ENCODE results near the gene ZNRD2. TPM values are rescaled to one million over a fixed set of nuclear protein-coding genes. Genes with fewer than 3 reads are reported as not detected.
A peak's percentile ranks its signal among the peaks of the same experiment; 100 is the strongest.

ZNRD2 gene
- total RNA-seq, 1 experiment from 2014 or later, result 31.7 TPM

DNA sequence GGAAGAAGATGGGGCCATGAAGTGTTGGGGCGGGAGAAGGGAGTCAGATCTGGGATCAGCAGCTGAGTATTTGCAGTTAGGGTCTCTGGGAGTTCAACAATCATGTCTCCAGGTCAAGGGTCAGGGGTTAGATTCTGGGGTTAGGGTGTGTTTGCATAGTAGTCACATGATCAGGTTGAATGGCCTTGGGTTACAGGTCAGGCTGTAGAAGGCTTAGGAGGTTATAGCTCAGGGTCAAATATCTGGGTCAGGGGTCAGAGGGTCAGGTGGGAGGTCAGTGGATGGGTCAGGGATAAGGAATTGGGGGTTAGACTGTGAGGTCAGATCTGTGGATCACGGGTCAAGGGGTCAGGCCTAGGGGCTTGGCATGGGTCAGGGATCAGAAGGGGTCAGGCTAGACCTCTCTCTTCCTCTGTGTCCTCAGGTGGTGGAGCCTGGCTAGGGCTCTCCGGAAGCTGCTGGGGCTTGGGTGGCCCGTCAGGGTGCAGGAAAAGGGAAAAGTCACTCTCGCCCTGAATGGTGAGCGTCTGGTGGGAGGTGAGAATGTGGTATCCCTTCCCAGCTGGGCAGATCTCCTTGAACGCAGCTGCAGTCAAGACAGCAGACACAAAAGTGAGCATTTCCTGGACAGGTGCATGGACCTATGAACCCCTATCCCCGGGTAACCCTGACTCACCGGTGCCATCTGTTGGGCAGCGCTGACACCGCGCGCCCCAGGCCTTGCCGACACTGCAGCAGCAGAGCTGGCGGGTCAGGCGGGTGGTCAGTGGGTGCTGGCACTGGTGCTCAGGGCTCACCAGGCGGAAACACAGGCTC is 18.5 kb upstream of the ZNRD2 start:
- no peak overlapping the region for H3K4me2 ChIP-seq (ENCODE audit: low read depth, low read length, poor library complexity, severe bottlenecking)

DNA sequence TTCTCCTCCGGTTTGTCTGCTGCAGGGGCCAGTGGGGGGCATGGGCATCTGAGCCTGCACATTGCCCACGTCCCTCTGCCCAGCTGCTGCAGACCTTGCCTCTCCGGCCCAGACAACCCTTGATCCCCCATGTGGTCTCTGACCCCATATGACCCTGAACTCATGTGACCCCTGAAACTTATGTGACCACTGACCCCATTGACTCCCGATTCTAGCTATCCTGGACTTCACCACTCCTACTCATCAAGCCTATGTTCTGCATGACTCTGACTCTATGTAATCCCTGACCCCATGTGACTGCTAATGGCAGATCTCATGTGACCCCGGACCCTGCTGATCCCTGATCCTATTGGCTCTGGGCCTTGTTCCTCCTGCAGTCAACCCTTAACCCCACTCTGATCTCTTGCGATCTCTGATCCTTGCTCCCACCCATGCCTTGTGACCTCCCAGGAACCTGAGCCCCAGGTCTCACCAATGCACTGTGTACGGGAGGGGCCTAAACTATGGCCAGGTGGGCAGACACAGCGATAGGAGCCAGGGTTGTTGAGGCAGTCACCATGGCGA is 17.8 kb upstream of the ZNRD2 start:
- DNase-seq, result no peak
- peaks cover 11% of the 10 kb centered on the region; the same call in 1 of the 2 replicates for H3K4me1 ChIP-seq (ENCODE audit: low read length)
- H3K4me3 ChIP-seq (ENCODE audit: low read length), result no peak overlapping the region
- H3K9me2 ChIP-seq (replicated peaks; ENCODE audit: insufficient read depth, low read length), result no peaks in the 10 kb centered on the region
- no peaks in the 10 kb centered on the region for H4K20me1 ChIP-seq (ENCODE audit: insufficient read depth, low read depth, low read length)
- H3K27ac ChIP-seq (ENCODE audit: low read length), result no peak overlapping the region
- H3K36me3 ChIP-seq (ENCODE audit: insufficient read depth, low read length), result no peaks in the 10 kb centered on the region
- no peaks in the 10 kb centered on the region for H3K79me2 ChIP-seq (ENCODE audit: low read length)
- H3K27me3 ChIP-seq (ENCODE audit: low read length), result no peaks in the 10 kb centered on the region
- no peak overlapping the region for H3K9ac ChIP-seq (ENCODE audit: low read length)
- no peaks in the 10 kb centered on the region for H3K9me3 ChIP-seq (ENCODE audit: low read length)
- no peak overlapping the region for H2AFZ ChIP-seq (ENCODE audit: low read length)
- no peak overlapping the region for H3K4me2 ChIP-seq (ENCODE audit: low read depth, low read length, poor library complexity, severe bottlenecking)

More for the DNA sequence above, 18.5 kb upstream of the ZNRD2 start:
- peak; percentile 81 for DNase-seq
- Histone ChIP-seq H3K4me1 (ENCODE audit: low read length) (peaks cover 13% of the 10 kb centered on the region), H3K9ac (ENCODE audit: low read length) (no peak overlapping the region), H3K9me2 (replicated peaks; ENCODE audit: insufficient read depth, low read length) (no peaks in the 10 kb centered on the region), H2AFZ (ENCODE audit: low read length) (no peak overlapping the region), H4K20me1 (ENCODE audit: insufficient read depth, low read depth, low read length) (no peaks in the 10 kb centered on the region), H3K27me3 (ENCODE audit: low read length) (no peaks in the 10 kb centered on the region), H3K36me3 (ENCODE audit: insufficient read depth, low read length) (no peaks in the 10 kb centered on the region), H3K27ac (ENCODE audit: low read length) (no peak overlapping the region), H3K4me3 (ENCODE audit: low read length) (no peak overlapping the region), H3K79me2 (ENCODE audit: low read length) (no peaks in the 10 kb centered on the region), H3K9me3 (ENCODE audit: low read length) (no peaks in the 10 kb centered on the region)

DNA sequence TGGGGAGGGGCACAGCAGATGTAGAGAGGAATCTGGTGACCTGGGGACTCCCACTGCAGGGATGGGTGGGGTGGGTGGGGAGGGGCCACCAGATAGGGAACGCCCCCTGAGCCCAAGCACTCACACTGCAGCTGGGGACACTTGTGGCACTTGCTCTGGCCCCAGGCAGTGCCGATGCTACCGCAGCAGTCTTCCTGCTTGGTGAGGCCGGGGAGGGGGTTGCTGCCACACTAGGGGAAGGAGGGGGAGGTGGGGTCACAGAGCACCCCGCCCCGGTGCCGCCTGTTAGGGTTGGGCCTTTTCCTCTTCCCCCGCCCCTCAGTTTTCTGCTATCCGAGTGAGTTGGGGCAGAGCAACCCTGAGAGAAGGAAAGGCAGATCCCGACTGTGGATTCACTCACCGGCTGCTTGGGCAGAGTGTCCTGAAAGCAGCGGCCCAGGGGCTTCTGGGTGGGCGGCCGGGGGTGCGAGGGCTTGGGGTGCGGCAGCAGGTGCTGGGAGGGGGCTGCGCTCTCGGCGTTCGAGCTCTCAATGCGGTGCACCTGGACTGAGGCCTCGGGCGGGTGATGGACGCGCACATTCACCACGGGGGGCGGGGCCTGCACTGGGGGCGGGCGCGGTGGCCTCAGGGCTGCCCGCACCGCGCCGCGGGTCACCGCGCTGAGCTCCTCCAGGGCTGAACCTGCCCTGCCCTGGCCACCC is 16.8 kb upstream of the ZNRD2 start:
- no peaks in the 10 kb centered on the region for H3K9me2 ChIP-seq (replicated peaks; ENCODE audit: insufficient read depth, low read length)
- no peak overlapping the region for H3K27ac ChIP-seq (ENCODE audit: low read length)
- no peak overlapping the region for H3K4me3 ChIP-seq (ENCODE audit: low read length)
- no peaks in the 10 kb centered on the region for H4K20me1 ChIP-seq (ENCODE audit: insufficient read depth, low read depth, low read length)
- no peaks in the 10 kb centered on the region for H3K9me3 ChIP-seq (ENCODE audit: low read length)
- H3K9ac ChIP-seq (ENCODE audit: low read length), result no peak overlapping the region
- no peaks in the 10 kb centered on the region for H3K36me3 ChIP-seq (ENCODE audit: insufficient read depth, low read length)
- peak; percentile 78 for DNase-seq
- no peak overlapping the region for H3K4me2 ChIP-seq (ENCODE audit: low read depth, low read length, poor library complexity, severe bottlenecking)
- H3K79me2 ChIP-seq (ENCODE audit: low read length), result no peaks in the 10 kb centered on the region
- no peaks in the 10 kb centered on the region for H3K27me3 ChIP-seq (ENCODE audit: low read length)
- no peak overlapping the region for H2AFZ ChIP-seq (ENCODE audit: low read length)
- peaks cover 17% of the 10 kb centered on the region for H3K4me1 ChIP-seq (ENCODE audit: low read length)

DNA sequence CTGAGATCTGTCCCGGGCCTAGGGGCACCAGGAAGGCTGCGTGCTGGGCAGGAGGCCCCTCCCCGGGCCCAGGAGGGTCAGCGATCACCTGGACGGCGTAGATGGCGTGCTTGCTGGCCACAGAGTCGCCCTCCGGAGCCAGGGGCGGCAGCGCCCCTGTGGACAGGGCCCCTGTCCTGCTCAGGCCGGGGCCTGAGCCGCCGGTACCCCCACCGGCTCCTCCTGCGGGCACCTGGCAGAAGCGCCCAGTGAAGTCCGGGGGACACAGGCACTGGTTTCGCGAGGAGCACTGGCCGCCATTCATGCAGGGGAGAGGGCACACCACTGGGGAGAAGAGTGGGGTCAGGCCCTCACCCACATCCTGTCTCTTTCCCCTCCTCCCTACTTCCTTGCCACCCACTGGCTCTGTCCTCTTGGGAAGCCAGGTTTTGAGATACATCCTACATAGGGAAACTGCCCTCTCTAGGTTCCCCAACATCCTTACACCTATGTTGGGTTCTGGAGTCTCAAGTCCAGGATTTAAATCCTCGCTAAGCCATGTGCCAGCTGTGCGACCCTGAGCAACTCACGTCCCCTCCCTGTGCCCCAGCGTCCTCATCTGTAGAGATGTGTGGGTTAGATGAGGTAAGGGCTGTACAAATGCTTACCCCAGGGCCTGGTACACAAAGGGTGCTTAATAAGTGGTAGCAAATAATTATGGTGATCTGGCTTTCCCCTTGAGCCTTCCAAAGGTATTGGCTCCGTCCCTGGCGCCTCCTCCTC is 16.0 kb upstream of the ZNRD2 start:
- H4K20me1 ChIP-seq (ENCODE audit: insufficient read depth, low read depth, low read length), result no peaks in the 10 kb centered on the region
- H3K27ac ChIP-seq (ENCODE audit: low read length), result no peak overlapping the region
- H3K4me1 ChIP-seq (ENCODE audit: low read length), result peaks cover 20% of the 10 kb centered on the region
- H3K9me2 ChIP-seq (replicated peaks; ENCODE audit: insufficient read depth, low read length), result no peaks in the 10 kb centered on the region
- no peak overlapping the region for H2AFZ ChIP-seq (ENCODE audit: low read length)
- H3K4me2 ChIP-seq (ENCODE audit: low read depth, low read length, poor library complexity, severe bottlenecking), result no peak overlapping the region
- H3K79me2 ChIP-seq (ENCODE audit: low read length), result no peaks in the 10 kb centered on the region
- H3K4me3 ChIP-seq (ENCODE audit: low read length), result no peak overlapping the region
- no peak overlapping the region for H3K9ac ChIP-seq (ENCODE audit: low read length)
- no peaks in the 10 kb centered on the region for H3K36me3 ChIP-seq (ENCODE audit: insufficient read depth, low read length)
- H3K9me3 ChIP-seq (ENCODE audit: low read length), result no peaks in the 10 kb centered on the region
- H3K27me3 ChIP-seq (ENCODE audit: low read length), result no peaks in the 10 kb centered on the region
- DNase-seq, result no peak

DNA sequence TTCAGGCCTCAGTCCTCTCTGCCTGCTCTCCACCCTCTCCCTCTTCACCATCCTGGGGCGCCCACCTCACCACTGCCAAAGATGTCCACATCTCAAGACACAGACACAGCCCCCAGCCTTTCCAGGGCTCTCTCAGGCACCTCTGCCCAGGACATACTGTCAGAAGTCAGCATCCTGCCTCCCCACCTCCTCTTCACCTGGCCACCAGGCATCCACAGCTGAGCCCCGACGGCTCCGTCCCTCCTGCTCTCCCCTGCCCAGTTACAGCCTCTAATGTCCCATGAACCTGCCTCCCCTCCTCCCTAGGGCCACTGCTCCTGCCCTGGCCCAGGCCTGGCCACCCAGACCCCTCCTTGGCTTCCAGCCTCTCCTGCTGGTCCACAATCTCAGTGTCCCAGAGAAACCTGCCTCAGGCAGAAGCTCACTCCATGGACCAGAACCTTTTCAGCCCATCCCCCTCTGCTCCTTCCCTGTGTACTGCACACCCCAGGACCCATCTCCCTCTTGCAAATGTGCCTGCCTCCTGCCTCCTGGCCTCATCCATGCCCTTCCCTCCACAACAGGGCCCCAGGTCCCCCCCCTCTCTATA is 15.3 kb upstream of the ZNRD2 start:
- no peak for DNase-seq
- Histone ChIP-seq H3K4me1 (ENCODE audit: low read length) (peaks cover 20% of the 10 kb centered on the region), H3K4me2 (ENCODE audit: low read depth, low read length, poor library complexity, severe bottlenecking) (no peak overlapping the region), H3K4me3 (ENCODE audit: low read length) (no peak overlapping the region), H3K9me2 (replicated peaks; ENCODE audit: insufficient read depth, low read length) (no peaks in the 10 kb centered on the region), H3K27ac (ENCODE audit: low read length) (no peak overlapping the region), H3K9ac (ENCODE audit: low read length) (no peak overlapping the region), H3K36me3 (ENCODE audit: insufficient read depth, low read length) (no peaks in the 10 kb centered on the region), H3K9me3 (ENCODE audit: low read length) (no peaks in the 10 kb centered on the region), H3K27me3 (ENCODE audit: low read length) (no peaks in the 10 kb centered on the region), H2AFZ (ENCODE audit: low read length) (no peak overlapping the region), H3K79me2 (ENCODE audit: low read length) (no peaks in the 10 kb centered on the region), H4K20me1 (ENCODE audit: insufficient read depth, low read depth, low read length) (no peaks in the 10 kb centered on the region)

DNA sequence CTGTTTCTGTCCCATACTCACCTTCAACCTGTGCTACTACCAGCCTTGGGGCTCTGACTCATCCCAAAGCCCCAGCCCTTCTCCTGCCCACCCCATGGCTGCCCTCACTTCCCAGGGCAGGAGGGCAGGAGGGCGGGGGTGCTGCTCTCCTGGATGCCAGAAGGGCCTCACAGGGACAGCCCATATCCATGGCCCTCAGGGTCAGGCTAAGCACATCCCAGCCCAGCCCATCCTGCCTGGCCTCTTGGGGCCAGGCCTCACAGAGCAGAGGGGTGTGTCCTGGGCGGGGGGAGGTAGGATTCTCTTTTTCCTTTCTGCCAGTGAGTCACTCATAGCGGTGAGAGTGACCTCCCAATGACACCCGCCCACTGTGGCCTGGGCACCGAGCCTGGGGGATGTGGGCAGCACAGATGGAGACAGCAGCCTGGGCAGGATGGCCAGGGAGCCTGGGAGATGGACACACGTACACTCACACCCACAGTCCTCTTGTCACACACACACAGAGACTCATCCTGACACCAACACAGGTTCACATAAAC is 14.5 kb upstream of the ZNRD2 start:
- Histone ChIP-seq H3K79me2 (ENCODE audit: low read length) (no peaks in the 10 kb centered on the region), H3K4me3 (ENCODE audit: low read length) (no peak overlapping the region), H2AFZ (ENCODE audit: low read length) (no peak overlapping the region), H4K20me1 (ENCODE audit: insufficient read depth, low read depth, low read length) (no peaks in the 10 kb centered on the region), H3K27ac (ENCODE audit: low read length) (no peak overlapping the region), H3K9me3 (ENCODE audit: low read length) (no peaks in the 10 kb centered on the region), H3K4me2 (ENCODE audit: low read depth, low read length, poor library complexity, severe bottlenecking) (no peak overlapping the region), H3K9ac (ENCODE audit: low read length) (no peak overlapping the region), H3K27me3 (ENCODE audit: low read length) (no peaks in the 10 kb centered on the region), H3K9me2 (replicated peaks; ENCODE audit: insufficient read depth, low read length) (no peaks in the 10 kb centered on the region), H3K36me3 (ENCODE audit: insufficient read depth, low read length) (no peaks in the 10 kb centered on the region), H3K4me1 (ENCODE audit: low read length) (peaks cover 21% of the 10 kb centered on the region)
- DNase-seq, result no peak

DNA sequence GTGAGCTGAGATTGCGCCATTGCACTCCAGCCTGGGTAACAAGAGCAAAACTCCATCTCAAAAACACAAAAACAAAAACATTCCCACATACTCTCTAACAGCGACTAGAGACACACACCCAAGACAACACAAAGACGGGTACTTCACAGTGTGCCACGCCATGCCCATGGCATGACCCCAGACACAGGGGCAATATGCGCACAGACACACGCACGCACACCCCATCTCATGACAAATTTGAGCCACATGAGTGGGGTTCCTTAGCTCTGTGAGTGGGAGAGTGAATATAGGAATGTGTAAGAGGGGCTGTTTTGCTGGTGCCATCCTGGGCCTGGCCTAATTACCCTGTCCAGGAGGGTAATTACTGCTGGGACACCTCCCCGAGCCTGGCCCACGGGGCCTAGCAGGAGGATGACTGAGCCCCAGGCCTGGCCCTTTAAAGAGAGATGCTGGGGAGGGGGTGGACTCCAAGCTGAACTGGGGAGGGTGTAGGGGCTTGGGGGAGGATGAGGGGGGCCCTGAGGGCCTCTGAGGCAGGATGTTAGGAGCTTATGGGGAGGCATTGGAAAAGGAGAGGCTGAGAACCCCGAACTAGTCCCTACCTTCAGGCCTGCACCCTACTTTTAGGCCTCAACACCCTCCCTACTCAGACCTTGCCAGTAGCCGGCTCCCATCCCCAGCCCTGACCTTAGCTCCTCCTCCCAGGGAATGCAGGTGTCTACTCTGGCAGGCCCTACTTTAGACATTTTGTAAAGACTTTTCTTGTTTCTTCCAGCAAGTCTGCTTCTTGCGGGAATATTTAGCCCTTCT is 13.6 kb upstream of the ZNRD2 start:
- H3K27me3 ChIP-seq (ENCODE audit: low read length), result no peaks in the 10 kb centered on the region
- peaks cover 22% of the 10 kb centered on the region for H3K4me1 ChIP-seq (ENCODE audit: low read length)
- no peaks in the 10 kb centered on the region for H4K20me1 ChIP-seq (ENCODE audit: insufficient read depth, low read depth, low read length)
- no peaks in the 10 kb centered on the region for H3K79me2 ChIP-seq (ENCODE audit: low read length)
- H3K4me2 ChIP-seq (ENCODE audit: low read depth, low read length, poor library complexity, severe bottlenecking), result no peak overlapping the region
- H3K9me3 ChIP-seq (ENCODE audit: low read length), result no peaks in the 10 kb centered on the region
- no peak overlapping the region for H2AFZ ChIP-seq (ENCODE audit: low read length)
- no peak overlapping the region for H3K9ac ChIP-seq (ENCODE audit: low read length)
- no peaks in the 10 kb centered on the region for H3K36me3 ChIP-seq (ENCODE audit: insufficient read depth, low read length)
- H3K9me2 ChIP-seq (replicated peaks; ENCODE audit: insufficient read depth, low read length), result no peaks in the 10 kb centered on the region
- H3K27ac ChIP-seq (ENCODE audit: low read length), result no peak overlapping the region
- DNase-seq, result no peak
- no peak overlapping the region for H3K4me3 ChIP-seq (ENCODE audit: low read length)

All from Karpas-422 (cell line).